Fibroblast of the conjunctiva (primary cell): ENCODE data around the gene C1QL1.

Experiments
- DNase-seq: peaks from one replicate; pipeline ENCODE4 v3.0.0-alpha.2; 2010; ENCODE audit warnings: low read depth

The C1QL1 gene

DNA sequence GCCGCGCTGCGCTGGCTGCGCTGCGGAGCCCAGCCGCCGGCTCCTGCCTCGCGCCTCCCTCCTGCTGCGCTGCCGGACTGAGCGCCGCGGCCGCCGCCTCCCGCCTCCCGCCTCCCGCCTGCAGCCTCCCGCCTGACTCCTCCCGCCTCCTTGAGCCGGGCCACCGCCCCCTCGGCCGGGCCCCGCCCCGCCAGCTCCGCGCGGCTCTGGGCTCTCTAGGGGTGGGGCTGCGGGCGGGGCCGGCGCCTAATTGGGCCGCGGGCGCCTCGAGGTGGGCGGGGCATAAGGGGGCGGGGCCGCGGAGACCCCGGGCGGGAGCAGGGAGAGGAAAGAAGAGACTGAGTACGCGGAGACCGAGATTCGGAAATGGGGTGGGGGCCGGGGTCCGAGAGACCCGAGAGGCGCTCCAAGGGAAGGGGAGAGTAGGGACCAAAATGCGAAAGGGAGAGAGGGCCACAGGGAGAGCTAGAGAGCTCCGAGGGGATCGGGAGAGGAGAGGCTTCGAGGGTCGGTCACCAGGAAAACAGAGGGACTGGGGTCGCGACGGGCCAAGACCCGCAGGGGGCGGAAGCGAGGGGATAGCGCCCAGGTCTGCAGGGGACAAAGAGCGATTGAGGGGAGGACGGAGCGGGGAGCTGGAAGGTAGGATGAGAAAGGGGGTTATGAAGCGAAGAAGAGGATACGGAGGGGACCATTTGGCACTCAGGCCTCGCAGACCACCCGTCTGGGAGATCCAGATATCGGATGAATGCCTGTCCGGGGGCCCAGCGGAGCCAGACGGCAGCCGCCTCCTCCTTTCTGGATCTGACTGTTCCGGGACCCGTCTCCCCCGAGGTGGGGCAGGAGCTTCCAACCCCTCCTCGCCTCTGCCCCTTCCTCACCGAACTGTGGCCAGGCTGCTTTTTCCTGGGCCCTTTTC, at the start of gene C1QL1:
C1QL1 (minus strand) TSS at position 79 of the 919 bp plus-strand sequence. CDS start 255 bp downstream, outside the sequence.
- DNase-seq = peak; percentile 68

DNA sequence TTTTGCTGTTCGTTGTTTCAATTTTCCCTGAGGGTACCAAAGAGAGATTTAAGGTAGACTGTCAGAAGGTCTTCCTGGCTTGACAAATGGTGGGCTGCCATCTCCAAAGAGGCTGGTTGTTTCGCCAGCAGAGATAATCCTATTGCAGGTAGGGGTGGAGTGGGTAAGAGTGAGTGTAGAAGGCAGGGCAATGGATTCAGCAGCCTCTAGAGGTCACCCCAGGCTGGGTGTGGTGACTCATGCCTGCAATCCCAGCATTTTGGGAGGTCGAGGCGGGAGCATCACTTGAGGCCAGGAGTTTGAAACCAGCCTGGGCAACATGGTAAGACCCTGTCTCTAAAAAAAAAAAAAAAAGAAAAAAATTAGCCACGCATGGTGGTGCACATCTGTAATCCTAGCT, 48.7 kb upstream of the C1QL1 start:
- DNase-seq = no peak

DNA sequence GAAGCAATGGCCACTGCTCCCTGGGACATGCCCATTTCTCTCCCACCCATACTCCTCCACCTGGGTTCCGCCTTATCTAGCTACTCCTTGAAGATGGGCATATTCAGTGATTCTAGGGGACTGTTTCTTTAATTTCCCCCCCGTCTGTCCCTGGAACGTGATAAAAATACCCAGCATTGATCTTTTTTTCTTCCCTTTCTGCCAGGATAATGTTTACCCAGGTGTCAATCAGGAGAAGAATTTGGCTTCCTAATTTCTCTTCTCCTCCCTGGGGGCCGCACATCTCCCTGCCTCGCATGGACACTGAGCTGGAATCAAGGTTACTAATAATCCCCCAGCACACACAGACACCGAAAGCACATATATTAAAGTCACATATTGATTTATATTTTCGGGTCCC, 48.1 kb upstream of the C1QL1 start:
- DNase-seq = no peak

DNA sequence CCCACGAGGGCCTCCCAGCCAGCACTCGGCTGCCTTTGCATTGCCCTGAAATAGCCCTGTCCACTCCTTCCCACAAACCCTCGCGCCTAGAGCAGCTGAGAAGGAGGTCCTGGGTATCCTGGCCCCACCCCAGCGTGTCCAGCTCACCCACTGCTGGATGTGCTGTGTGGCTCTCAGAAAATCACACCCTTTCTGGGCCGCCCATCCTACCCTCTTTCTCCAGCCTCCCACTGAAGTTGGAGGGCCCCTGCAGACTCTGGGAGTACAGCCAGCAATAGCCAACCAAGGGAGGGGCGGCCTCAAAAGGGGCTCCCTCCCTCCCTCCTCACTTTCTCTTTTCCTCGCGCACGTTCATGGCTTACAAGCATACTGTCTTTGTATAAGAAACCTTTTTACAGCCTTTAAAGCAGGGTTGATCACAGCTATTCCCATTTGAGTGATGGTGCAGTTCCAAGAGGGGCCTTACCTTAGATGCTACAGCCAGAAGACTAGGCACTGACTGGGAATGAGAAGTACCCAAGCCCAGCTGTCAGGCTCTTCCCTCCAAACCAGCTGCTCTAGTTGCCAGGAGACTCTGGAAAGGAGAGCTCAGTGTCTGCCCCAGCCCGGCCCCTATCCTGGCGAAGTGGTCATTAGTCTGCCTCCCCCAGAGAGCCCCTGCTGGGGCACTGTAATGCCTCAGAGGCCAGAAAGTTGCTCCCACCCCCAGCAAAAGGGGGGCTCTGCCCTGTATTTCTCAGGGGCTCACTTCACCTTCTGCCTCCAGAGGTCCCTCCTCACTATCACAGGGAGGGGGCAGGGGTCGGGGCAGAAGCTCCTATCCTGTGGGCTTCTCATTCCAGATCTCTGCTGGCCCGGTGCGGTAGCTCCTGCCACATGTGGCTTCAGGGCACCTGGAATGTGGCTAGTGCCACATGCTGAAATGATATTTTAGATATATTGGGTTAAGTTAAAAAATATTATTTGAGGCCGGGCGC, 45.2 kb upstream of the C1QL1 start:
- DNase-seq = no peak

DNA sequence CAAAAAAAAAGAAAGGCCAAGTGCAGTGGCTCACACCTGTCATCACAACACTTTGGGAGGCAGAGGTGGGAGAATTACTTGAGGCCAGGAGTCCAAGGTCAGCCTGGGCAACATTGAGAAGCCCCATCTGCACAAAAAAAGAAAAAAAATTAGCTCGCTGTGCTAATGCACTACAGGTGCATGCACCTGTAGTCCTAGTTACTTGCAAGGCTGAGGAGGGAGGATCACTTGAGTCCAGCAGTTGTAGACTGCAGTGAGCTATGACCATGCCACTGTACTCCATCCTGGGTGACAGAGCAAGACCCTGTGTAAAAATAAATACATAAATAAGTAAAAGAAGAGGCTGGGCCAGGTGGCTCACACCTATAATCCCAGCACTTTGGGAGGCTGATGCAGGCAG, 43.7 kb upstream of the C1QL1 start:
- no peak for DNase-seq

DNA sequence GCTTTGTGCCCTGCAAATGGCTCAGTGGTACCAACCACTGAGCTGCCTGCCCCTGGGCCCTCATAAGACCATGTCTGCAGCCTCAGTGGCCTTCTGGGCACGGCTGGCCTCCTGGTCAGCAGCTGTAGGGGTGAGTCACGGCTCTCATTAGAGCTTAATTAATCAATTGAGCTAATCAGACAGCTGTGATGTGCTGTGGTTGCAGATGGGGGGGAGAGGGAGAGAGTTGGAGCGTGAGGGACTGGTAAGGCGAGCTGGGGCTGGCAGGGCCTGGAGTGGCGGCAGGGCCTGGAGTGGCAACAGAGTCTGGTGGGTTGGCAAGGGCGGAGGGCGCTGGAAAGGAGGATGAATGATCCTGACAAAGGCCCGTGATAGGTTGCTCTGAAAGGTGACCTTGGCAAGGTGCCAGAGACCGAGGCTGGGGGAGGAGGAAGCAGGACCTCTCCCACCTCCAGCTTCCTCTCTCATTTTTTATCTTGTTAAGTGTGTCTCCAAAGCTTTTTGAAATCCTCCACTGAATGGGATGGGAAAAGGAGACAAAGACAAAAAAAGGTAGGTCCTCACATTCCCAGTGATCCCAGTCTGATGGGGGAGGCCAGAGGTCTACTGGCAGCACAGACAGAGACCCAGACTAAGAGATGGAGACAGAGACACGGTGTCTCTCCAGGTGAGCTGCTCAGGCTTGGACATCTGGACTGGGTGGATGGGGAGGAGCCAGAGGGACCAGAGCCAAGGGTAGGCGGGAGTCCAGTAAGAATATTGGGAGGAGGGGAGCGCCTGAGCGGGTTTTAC, 41.8 kb upstream of the C1QL1 start:
- DNase-seq = no peak

DNA sequence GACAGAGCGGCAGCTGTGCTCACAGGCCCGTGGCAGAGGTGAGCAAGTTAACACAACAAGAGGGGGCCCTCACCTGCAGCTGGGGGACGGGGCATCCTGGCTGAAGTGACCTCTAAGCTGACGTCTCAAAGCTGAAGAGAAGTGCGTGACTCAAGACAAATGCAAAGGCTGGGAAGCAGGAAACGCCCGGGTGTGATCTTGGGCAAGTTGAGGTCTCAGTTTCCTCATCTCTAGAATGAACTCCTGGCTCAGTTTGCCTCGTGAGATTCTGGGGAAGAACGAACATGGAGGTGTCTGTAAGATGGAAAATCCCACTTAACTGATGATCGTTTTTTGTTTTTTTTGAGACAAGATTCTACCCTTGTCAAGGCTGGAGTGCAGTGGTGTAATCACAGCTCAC, 40.1 kb upstream of the C1QL1 start:
- DNase-seq = no peak

DNA sequence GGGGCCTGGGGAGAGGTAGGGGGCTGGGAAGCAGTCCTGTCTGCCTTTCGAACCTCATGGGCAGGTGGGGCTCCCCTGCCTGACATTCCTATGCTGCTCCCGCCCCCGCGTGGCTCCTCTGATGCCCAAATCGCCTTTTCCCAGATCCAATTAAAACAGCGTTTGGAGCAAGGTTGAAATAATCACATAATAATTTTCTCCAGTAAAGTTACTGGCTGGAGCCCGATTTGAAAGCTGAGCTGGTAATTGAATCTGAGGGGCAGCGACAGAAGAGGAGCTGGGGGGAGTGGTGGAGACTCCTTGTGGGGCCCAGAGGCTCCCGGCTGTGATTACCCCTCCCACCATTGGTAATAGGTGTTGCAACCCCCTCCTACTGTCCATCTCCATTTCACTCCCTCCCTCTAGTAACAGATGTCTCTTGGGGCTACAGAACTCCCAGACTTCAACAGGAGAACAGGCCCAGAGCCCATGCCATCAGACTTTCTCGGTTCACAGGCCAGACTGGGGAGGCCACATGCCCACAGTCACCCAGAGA, 38.9 kb upstream of the C1QL1 start:
- DNase-seq = no peak

DNA sequence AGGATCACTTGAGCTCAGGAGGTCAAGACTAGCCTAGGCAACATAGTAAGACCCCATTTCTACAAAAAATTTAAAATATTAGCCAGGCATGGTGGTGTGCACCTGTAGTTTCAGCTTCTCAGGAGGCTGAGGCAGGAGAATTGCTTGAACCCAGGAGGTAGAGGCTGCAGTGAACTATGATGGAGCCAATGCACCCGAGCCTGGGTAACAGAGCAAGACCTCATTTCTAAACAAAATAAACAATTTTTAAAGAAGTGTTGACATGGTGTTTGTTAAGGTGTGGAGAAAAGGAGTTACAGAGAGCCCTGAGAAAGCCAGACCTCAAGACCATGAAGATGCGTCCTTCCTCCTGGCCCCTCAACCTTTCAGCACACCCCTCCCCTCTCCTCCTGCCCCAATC, 37.6 kb upstream of the C1QL1 start:
- DNase-seq = no peak

DNA sequence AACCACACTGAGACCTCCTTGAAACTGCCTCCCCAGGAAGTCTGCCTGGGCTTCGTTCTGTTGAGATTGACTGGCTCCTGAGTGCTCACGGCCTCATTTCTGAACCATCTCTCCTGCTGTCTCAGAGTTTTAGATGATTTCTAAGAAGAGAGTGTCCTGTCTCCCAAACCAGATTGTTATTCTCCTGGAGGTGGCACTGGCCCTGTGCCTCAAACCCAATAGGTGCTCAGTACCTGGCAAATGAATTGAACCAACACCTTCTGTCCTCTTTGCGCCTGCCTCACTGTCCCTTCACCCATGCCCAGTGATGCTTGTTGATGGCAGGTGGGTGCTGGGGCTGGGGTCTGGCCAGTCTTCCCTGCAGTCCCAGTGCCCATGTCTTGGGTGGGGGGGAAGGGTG, 36.3 kb upstream of the C1QL1 start:
- no peak for DNase-seq

DNA sequence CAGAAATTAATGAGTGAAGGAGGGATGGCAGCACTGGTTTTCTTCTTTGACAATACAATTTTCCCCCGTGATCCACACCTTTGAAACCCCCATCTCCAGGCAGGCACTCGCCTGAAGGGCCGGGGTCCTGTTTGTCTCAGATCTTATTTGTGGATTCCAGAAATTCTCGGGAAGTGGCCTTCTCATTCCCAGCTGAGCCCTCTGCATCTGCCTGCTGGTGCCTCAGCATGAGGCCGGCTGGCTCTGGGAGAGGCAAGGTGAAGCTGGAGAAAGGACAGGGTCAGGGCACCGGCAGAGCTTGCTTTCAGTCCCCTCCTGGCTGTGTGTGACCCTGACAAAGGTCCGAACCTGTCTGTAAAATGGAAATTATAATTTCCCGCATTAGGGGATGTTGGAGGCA, 35.8 kb upstream of the C1QL1 start:
- no peak for DNase-seq

DNA sequence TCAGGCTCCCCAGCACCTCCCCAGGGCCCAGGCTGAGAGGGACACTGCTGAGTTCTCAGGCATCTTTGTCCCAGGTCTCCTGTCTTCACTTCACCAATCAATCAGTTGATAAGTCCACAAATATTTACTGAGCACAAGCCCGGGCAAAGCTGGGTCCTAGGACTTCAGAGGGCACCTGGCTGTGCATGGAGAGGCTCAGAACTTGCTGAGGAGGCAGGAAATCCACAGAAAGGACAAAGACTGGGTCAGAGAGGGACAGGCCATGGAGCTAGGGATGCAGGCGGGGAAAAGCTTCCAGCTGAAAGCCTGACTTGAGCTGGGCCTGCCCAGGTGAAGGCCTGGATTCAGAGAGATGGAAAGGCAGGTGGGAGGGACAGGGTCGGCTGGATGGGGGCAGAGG, 33.2 kb upstream of the C1QL1 start:
- DNase-seq = no peak

DNA sequence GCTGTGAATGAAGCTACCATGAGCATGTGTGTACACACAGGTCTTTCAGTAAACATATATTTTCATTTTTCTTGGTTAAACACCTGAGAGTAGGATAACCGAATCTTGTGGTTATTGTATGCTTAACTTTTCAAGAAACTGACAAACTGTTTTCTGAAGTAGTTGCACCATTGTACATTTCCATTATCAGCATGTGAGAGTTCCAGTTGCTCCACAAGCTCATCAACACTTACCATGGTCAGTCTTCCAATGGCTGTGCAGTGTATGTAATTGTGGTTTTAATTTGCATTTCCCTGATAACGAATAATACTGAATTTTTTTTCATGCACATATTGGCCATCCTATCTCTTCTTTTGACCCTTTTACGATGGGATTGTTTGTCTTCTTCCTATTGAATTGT, 31.3 kb upstream of the C1QL1 start:
- DNase-seq = no peak

DNA sequence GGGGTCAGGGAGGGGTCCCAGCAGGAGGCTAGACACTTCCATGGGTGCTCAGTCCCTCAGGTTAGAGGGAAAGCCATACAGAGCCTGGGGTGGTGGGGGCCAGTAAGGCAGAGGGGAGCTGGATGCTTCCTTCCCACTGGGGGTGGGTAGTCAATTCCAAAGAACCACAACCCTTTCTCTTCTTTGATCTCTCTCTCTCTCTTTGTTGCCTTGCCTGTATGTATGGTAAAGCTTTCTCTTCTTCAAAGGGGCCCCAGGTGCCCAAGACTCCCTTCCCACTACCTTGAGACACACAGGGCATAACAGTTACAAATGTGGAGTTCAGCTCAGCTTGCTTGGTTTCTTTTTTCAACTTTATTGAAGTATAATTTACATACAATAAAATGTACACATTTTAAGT, 30.5 kb upstream of the C1QL1 start:
- DNase-seq = no peak

DNA sequence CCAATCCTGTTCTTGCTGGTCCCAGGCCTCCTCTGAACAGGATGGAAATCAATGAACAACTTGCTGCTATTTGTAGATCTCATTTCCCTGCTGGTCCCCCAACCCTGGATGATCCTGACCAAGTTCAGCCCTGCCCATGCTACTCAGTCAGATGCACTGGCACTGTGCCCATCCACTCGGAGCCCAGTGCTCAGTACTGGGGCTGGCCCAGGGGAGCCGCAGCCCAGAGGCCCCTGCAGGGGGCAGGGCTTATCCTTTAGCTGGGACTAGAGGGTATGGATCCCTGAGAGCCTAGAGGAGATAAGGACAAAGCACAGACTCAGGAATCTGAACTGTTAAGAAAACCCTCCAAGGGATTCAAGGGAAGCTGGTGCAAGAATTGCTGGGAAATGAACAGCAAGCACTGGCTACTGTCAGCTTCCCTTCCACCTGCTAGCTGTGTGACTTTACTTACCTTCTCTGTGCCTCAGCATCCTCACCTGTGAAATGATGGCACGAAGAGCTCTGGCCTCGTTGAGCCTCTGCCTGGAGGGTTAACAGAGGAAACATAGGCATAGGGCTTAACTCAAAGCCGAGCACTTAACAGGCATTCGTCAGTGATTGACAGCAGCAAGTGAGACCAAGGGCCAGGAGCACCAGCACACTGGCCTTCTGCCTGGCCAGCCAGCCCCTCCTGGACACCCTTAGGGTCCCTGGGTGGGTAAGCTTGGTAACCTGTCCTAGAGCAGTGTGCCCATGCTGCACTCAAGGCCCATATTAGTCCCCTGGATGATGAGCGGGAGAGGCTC, 29.8 kb upstream of the C1QL1 start:
- DNase-seq = no peak

DNA sequence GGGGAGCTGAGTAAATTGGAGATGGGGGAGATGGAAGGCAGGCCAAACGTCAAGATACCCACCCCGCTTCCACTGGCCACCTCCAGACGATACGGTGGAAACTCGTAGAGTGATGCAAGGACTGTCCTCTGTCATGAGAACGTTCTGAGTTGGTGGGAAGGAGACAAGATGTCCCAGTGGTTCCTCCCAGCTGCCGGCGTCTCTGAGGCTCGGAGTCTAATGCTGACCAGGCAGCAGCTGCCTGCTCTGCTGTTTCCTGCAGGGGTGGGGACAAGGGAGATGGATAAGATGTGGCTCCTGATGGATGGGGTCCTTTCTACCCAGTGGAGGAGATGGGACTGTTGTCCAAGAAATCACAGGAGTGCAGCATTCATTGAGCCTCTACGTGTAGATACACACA, 28.2 kb upstream of the C1QL1 start:
- no peak for DNase-seq

DNA sequence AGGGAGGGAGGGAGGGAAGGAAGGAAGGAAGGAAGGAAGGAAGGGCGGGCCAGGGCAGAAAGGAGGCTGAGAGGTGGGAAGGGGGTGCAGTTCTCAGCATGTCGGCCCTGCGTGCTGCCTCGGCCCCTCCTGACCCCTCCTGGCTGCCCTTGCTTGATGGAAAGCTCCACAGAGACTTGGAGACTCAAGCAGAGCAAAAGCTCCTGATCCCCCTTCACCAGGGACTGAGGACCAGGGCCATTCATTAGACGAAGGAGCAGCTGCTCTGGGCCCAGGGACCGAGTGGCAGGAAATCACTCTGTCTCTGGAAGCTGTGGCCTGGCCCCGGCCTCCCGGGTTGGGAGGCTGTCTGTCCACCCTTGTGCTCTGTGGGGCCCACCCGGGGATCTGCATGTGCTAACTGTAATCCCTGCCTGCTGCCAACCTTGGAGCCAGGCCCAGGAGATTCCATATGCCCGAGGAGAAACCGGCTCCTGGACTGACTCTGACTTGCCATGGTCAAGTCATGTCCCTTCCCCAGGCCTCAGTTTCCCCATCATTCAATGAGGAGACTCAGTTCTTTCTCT, 27.4 kb upstream of the C1QL1 start:
- DNase-seq = no peak

DNA sequence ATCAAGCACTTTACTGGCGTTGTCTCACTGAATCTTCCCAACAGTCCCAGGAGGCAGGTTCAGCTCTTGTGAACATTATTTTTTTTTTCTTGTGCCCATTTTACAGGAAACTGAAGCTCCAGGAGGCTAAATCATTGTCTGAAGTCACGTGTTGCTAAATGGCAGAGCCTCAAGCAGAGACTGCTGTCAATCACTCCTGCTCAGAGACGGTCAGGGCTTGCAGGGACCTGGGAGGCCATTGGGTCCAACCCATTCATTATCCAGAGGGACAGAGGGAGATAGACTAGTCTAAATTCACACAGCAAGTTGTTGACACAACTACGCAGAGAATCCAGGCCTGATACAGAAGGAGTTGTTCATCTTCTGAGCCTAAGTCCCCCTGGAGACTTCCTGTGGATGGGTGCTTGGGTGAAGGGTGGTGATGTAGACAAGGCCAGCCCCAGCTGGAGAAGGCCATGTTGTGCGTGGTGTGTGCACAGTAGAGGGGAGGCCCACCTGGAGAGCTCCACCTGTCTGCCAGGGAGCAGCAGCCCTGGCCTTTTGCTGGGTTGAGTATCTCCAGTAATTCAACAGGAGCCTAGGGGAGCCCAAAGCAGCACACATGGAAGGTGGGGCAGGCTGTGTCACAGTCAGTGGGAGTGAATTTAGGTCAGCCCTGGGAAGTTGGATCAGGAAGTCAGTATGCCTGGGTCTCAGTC, 24.3 kb upstream of the C1QL1 start:
- no peak for DNase-seq

DNA sequence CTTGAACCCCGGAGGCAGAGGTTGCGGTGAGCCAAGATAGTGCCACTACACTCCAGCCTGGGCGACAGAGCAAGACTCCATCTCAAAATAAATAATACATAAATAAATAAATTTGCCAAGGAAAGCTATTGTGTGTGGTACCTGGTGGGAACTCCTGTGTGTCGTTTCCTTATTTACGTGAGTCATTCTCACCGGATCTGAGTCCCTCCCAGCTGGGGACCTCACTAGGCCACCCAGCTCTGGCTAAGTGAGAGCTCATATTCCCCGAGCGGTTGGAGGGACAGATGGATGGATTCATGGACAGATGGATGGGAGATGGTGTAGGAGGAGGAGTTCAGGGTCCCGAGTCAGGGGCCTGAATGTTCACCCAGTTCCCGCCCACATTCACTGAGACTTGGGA, 22.9 kb upstream of the C1QL1 start:
- DNase-seq = no peak

DNA sequence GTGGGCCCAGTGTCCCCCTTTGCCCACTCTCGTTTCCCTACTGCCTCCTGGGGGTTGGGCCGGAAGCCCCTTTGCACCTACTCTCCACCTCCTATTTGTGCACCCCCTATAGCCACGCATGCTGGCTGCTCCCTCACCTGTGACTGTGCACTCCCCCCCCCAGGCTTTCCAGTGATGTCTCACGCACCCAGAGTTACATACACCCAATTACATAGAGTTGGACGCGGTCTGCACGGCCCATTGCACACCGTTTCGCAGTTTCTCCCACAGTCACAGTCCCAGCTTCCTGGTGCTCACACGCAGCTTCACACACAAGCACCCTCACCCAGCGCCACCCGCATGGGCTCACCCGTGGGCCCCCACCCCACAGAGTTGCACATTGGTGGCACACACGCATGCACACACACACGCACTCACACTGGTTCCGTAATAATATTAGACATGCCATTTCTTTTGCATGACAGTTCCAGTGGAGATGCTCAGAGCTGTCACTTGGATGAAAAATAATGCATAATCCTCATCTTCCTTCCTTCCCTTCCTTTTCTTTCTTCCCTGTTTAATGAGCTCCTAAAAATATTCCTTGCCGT, 21.5 kb upstream of the C1QL1 start:
- no peak for DNase-seq
